ENCODE data around the gene YTHDC1.

The YTHDC1 gene

DNA sequence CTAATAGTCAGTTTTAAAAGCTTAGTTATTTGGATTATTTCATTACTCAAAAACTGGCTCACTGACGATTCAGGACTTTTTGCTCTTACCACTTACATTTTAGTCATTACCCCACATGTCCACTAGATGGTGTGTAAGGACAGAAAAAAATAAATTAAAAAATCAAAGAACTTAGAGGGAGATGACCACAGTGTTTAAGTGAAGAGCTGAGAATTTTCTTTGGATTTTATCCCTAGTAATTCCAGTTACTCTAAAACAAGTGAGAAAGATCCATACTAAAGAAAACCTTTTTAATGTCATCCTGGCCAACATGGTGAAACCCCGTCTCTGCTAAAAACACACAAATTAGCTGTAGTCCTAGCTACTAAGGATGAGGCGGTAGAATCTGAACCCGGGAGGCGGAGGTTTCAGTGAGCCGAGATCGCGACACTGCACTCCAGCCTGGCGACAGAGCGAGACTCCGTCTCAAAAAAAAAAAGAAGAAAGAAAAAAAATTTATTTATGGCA is 78.0 kb downstream of the YTHDC1 start:
- H3K4me3 ChIP-seq (replicated peaks; ENCODE audit: low read depth, low read length): no peak overlapping the region
- TF ChIP-seq, protein P1, sequence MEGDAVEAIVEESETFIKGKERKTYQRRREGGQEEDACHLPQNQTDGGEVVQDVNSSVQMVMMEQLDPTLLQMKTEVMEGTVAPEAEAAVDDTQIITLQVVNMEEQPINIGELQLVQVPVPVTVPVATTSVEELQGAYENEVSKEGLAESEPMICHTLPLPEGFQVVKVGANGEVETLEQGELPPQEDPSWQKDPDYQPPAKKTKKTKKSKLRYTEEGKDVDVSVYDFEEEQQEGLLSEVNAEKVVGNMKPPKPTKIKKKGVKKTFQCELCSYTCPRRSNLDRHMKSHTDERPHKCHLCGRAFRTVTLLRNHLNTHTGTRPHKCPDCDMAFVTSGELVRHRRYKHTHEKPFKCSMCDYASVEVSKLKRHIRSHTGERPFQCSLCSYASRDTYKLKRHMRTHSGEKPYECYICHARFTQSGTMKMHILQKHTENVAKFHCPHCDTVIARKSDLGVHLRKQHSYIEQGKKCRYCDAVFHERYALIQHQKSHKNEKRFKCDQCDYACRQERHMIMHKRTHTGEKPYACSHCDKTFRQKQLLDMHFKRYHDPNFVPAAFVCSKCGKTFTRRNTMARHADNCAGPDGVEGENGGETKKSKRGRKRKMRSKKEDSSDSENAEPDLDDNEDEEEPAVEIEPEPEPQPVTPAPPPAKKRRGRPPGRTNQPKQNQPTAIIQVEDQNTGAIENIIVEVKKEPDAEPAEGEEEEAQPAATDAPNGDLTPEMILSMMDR (IDR thresholded peaks at IDR 0.05; ENCODE audit: low read depth, low read length, missing control alignments): peak; percentile 46
- DNase-seq (ENCODE audit: extremely low read depth, low read depth): peak; percentile 16

DNA sequence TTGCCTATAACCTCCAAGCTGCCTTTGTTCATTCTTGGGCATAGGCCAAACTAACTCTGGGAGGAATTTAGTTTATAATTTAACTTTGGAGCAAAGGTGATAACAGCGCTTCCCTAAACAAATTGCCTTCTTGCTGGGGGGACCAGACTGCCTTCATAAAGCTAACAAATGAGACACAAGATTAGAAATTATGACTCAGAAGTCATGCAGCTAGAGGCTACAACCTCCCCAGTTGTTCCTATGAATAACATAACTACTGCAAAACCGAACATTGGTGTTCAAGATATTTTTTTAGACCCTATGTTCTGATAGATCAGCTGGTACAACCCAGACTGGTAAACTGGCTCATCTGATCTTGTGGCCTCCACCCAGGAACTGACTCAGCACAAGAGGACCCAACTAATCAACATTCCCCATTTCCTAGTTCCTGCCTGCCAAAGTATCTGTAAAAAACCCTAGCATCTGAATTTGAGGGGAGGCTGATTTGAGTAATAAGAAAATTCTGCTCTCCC is 82.4 kb downstream of the YTHDC1 start:
- no peak for DNase-seq (ENCODE audit: extremely low read depth, low read depth)
- TF ChIP-seq, protein P1 (IDR thresholded peaks at IDR 0.05; ENCODE audit: low read depth, low read length, missing control alignments): no peak
- H3K4me3 ChIP-seq (replicated peaks; ENCODE audit: low read depth, low read length): no peak overlapping the region

DNA sequence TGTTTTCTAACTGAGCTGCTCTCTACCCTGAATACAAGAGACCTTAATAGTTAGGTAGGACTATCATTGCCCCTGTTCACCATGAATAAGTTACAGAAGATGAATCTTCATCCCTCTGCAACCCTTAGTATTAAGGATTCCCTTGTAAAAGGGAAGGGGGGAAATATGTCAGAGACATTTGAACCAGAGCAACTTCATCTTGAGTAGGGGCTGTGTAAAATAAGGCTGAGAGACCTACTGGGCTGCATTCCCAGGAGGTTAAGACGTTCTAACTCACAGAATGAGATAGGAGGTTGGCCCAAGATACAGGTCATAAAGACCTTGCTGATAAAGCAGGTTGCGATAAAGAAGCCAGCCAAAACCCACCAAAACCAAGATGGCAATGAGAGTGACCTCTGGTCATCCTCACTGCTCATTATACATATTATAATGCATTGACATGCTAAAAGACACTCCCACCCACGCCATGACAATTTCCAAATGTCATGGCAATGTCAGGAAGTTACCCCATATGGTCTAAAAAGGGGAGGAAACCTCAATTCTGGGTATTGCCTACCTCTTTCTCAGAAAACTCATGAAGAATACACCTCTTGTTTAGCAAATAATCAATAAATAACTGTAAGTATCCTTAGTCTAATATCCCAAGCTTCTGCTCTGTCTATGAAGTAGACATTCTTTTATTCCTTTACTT is 84.9 kb downstream of the YTHDC1 start:
- DNase-seq (ENCODE audit: extremely low read depth, low read depth): no peak
- no peak overlapping the region for H3K4me3 ChIP-seq (replicated peaks; ENCODE audit: low read depth, low read length)
- TF ChIP-seq, protein P1 (IDR thresholded peaks at IDR 0.05; ENCODE audit: low read depth, low read length, missing control alignments): no peak
